ENCODE data around the gene PIGU. TPM values are rescaled to one million over a fixed set of nuclear protein-coding genes. Genes with fewer than 3 reads are reported as not detected.

The PIGU gene
- total and polyA plus RNA-seq, 2 donors (not counting 3 experiments of a cell fraction or from before 2014, with no cell fraction given), result 20.3 to 81.8 TPM

DNA sequence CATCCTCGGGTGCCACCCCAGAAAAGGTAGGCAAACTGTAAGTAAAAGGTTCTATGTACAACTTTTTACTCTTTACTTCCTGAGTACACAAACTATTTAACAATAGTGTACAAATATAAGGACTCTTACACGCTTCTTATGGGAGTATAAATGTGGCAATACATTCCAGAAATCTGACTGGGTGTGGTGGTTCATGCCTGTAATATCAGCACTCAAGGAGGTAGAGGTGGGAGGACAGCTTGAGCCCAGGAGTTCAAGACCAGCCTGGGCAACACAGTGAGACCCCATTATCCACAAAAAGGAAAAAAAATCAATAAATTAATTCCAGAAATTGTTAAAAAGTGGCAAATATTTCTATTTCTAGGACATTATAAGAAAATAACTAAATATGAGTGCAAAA lies 48.9 kb downstream of the PIGU start:
- dilution Hi-C loops (cut with MboI; ENCODE audit: extremely low pct_ligation_motif_present, low sequenced_read_pairs), result no loop called here
- ChIA-PET CTCF (interaction anchor here (1.0 kb wide), 1 partner anchor 84 kb away, joined by 3 read pairs; no protein-coding TSS in a partner anchor), POLR2A (no interaction called here)
- H3K4me2 ChIP-seq (ENCODE audit: insufficient read depth, low read length), result no peak overlapping the region
- FAIRE-seq (no peak), DNase-seq (ENCODE audit: low read depth, low spot score) (no peak)
- H2AFZ ChIP-seq (ENCODE audit: low read depth, low read length), result no peak overlapping the region
- no peaks in the 10 kb centered on the region for H3K27me3 ChIP-seq (ENCODE audit: control insufficient read depth in 2 of 2, insufficient read depth in 2 of 2, low read length in 2 of 2)
- intact Hi-C loops (cut with micrococcal nuclease), result no loop called here
- H3K4me1 ChIP-seq (ENCODE audit: control insufficient read depth, extremely low read depth, insufficient read depth, low read length), result no peaks in the 10 kb centered on the region
- no peaks in the 10 kb centered on the region for H3K9me1 ChIP-seq (replicated peaks; ENCODE audit: control insufficient read depth, extremely low read depth, insufficient read depth, low read length)
- H3K27ac ChIP-seq (ENCODE audit: insufficient read depth, low read depth, low read length), result no peak overlapping the region
- H3K9ac ChIP-seq (replicated peaks; ENCODE audit: extremely low read depth, insufficient read depth, low read length), result no peak overlapping the region
- no peaks in the 10 kb centered on the region for H3K79me2 ChIP-seq (ENCODE audit: control insufficient read depth, insufficient read depth, low read length)
- no peaks in the 10 kb centered on the region for H4K20me1 ChIP-seq (replicated peaks; ENCODE audit: control insufficient read depth, extremely low read depth, insufficient read depth, low read length)
- H3K4me3 ChIP-seq (replicated peaks in 1 of 3; ENCODE audit: insufficient read depth in 1 of 3, low read depth in 1 of 3, low read length in 3 of 3), result no peak overlapping the region
- H3K36me3 ChIP-seq (ENCODE audit: control insufficient read depth in 2 of 2, extremely low read depth in 1 of 2, insufficient read depth in 2 of 2, low read length in 2 of 2), result peaks cover 0 to 2% of the 10 kb centered on the region in 2 experiments
- no TSS peak for BruUV-seq (replicated peaks)
- H3K9me3 ChIP-seq (replicated peaks; ENCODE audit: control insufficient read depth, insufficient read depth, low read length), result no peaks in the 10 kb centered on the region
- TF ChIP-seq POLR2AphosphoS5 (IDR thresholded peaks at IDR 0.05; ENCODE audit: insufficient read depth, low read depth, low read length), result no peak
- no peak for TF ChIP-seq MYC (IDR thresholded peaks at IDR 0.05; ENCODE audit: low read depth, low read length)
- no peak for TF ChIP-seq GATA2 (IDR thresholded peaks at IDR 0.05; ENCODE audit: insufficient read depth, insufficient read length, low read depth, low read length)
- TF ChIP-seq POLR2A (IDR thresholded peaks at IDR 0.05; ENCODE audit: low read depth, low read length), result no peak

GRCh38 chr20:34627458-34627857 lies 49.4 kb downstream of the PIGU start:
- no peak overlapping the region for H3K4me3 ChIP-seq (replicated peaks in 1 of 3; ENCODE audit: insufficient read depth in 1 of 3, low read depth in 1 of 3, low read length in 3 of 3)
- H4K20me1 ChIP-seq (replicated peaks; ENCODE audit: control insufficient read depth, extremely low read depth, insufficient read depth, low read length), result no peaks in the 10 kb centered on the region
- no peaks in the 10 kb centered on the region for H3K9me3 ChIP-seq (replicated peaks; ENCODE audit: control insufficient read depth, insufficient read depth, low read length)
- no peak overlapping the region for H3K27ac ChIP-seq (ENCODE audit: insufficient read depth, low read depth, low read length)
- no peak overlapping the region for H3K9ac ChIP-seq (replicated peaks; ENCODE audit: extremely low read depth, insufficient read depth, low read length)
- no peak overlapping the region for H2AFZ ChIP-seq (ENCODE audit: low read depth, low read length)
- no peak for DNase-seq (ENCODE audit: low read depth, low spot score)
- no peaks in the 10 kb centered on the region for H3K27me3 ChIP-seq (ENCODE audit: control insufficient read depth in 2 of 2, insufficient read depth in 2 of 2, low read length in 2 of 2)
- BruUV-seq (replicated peaks), result no TSS peak
- ChIA-PET POLR2A (no interaction called here), CTCF (interaction anchor here (1.3 kb wide), 1 partner anchor 9 kb away, joined by 4 read pairs; no protein-coding TSS in a partner anchor)
- dilution Hi-C loops (cut with MboI; ENCODE audit: extremely low pct_ligation_motif_present, low sequenced_read_pairs) (no loop called here), intact Hi-C loops (cut with micrococcal nuclease) (no loop called here)
- H3K36me3 ChIP-seq (ENCODE audit: control insufficient read depth in 2 of 2, extremely low read depth in 1 of 2, insufficient read depth in 2 of 2, low read length in 2 of 2), result peaks cover 0 to 2% of the 10 kb centered on the region in 2 experiments
- TF ChIP-seq MYC (IDR thresholded peaks at IDR 0.05; ENCODE audit: low read depth, low read length), result no peak
- no peaks in the 10 kb centered on the region for H3K79me2 ChIP-seq (ENCODE audit: control insufficient read depth, insufficient read depth, low read length)
- peak; percentile 8 for FAIRE-seq
- H3K4me2 ChIP-seq (ENCODE audit: insufficient read depth, low read length), result no peak overlapping the region
- H3K9me1 ChIP-seq (replicated peaks; ENCODE audit: control insufficient read depth, extremely low read depth, insufficient read depth, low read length), result no peaks in the 10 kb centered on the region
- no peaks in the 10 kb centered on the region for H3K4me1 ChIP-seq (ENCODE audit: control insufficient read depth, extremely low read depth, insufficient read depth, low read length)

Measured in endothelial cell of umbilical vein (primary cell).